HG02678 (cell line): ENCODE measurements around the gene AATF.
"Not testable (repeated sequence)": the region's sequence is repeated elsewhere in the genome, so short reads cannot be mapped to it uniquely, and the experiment has no call there.

ENCODE experiments used
- ATAC-seq: cut with Tn5 transposase; IDR thresholded peaks from one replicate; pipeline ENCODE4 v1.9.1; 2021; ENCODE audit warnings: mild to moderate bottlenecking, moderate library complexity; ENCODE audit not compliant: unreplicated experiment

AATF gene

DNA sequence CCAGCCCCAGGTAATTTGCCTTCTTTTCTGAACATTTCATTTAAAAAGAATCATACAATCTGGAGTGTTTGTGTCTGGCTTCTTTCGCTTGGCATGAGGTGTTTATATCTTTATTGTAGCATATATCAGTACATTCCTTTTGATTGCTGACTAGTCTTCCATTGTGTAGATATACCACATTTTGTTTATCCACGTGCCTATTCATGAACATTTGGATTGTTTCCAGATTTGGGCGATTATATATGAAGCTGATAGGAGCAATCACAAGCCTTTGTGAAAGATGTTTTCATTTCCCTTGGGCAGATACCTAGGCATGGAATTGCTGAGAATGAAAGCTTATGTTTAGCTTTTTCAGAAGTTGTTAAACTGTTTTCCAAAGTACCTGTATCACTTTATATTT is 120.3 kb downstream of the AATF start:
- no peak for ATAC-seq

DNA sequence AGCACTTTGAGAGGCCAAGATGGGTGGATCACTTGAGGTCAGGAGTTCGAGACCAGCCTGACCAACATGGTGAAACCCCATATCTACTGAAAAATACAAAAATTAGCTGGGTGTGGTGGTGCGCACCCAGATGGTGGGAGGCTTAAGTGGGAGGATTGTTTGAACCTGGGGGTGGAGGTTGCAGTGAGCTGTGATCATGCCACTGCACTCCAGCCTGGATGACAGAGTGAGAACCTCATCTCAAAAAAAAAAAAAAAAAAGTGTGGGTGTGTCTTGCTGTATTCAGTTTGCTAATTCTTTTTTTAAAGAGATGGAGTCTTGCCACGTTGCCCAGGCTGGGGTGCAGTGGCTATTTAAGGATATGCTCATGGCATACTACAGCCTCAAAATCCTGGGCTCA is 124.7 kb downstream of the AATF start:
- ATAC-seq: not testable (repeated sequence)

DNA sequence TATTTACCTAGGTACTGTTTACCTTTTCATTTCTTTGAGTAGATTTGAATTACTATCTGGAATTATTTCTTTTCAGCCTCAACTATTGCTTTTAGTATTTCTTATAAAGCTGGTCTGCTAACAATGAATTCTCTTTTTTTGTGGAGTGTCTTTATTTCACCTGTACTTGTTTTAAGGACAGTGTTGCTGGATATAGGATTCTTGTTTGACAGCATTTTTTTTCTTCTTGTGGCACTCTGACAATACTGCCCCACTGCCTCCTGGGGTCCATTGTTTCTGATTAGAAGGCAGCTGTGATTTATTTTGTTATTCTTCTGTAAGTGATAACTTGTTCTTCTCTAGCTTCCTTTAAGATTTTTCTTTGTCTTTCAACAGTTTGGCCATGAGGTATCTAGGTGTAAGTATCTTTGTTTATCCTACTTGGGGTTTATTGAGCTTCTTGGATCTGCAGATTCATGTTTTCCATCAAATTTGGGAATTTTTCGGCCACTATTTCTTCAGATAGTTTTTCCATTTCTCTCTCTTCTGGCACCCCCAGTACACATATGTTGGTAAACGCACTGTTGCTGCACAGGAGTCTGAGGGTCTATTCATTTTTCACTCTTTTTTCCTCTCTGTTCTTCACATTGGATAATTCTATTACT is 130.4 kb downstream of the AATF start:
- no peak for ATAC-seq

DNA sequence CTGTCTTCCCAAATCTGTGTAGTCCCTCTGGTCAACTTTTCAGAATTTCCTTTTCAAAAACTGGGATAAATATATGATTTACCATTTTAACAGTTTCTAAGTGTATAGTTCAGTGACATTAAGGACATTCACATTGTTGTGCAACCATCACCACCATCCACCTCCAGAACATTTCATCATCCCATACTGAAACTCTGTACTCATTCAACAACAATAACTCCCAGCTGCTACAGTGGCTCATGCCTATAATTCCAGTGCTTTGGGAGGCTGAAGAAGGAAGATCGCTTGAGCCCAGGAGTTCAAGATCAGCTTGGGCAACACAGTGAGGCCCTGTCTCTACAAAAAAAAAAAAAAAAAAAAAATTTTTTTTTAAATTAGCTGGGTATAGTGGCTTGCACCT is 131.0 kb downstream of the AATF start:
- ATAC-seq: no peak

DNA sequence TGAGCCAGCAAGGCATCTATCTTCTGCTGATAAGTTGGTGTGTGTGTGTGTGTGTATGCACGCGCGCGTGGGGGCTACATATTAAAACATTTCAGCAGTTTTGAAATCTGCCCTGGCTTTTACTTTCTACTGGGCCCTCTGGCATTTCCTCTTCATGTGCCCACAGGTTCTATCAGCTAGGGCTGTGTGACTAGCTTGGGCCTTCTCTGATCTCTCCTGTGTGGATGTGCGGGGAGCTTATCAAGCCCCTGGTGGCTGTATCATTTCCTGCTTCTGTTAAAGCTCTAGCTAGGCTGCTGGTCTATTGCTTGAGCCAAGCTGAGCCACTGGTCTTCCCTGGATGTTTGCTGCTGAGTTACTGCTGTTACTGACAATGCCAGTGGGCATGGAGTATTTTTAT is 132.5 kb downstream of the AATF start:
- ATAC-seq: no peak

DNA sequence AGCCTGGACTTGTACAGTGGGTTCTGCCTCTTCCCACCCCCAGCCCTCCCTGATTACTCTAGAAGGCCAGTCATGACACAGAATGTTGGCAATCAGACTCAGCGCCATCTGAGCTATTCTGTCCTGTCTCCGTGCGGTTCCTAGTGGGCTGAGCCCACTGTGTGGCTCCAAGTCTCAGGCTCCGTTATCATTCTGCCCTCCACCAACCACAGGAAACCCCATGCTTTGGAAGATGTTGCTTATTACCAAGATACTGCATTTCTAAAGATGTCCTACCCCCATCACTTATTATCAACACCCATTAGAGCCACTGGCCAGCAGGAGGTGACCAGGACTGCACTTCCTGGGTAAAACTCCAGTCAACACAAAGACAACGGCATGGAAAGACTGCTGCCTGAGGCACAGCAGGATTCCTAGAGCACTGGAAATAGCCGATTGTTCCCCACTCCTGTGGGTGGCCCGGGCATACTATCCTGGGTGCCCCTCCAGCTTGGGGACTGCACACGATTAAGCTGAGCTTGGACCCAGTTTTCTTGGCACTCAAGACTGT is 133.6 kb downstream of the AATF start:
- ATAC-seq: no peak

DNA sequence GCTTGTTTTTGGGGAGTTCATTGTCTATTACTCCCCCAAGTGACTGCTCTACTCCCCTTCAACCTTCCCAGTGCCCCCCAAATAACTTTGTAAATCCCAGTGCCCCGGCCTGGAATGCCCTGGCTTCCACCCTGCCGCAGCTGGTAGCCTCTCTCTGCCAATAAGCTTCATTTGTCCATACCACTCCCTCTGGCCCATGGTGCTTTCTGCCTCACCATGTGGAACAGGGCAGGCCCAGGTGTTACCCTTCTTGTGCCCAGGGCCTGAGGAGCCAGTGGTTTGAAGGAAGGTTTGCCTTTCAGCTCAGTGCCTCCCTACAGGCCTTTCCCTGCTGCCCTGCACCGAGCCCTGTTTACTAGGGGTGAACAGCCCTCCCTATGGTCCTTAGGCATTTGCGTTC is 134.2 kb downstream of the AATF start:
- ATAC-seq: no peak

DNA sequence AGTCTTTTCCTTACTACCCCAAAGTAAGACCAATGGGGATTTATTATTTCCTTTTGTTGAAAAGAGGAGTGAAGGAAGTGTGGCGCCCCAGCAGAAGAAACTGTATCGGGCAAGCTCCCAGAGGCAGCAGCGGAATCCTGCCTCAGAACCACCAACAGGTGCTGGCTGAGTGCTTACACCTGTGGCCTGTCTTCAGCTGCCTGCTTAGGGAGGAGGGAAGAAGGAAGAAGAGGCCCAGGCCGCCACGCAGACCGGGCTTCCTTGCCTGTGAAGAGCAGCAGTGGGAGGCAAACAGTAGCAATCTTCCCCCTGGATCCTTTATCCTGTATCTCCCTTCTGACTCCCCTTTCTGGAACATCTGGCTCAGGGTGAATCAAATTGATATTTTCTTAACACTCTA is 134.7 kb downstream of the AATF start:
- ATAC-seq: no peak

DNA sequence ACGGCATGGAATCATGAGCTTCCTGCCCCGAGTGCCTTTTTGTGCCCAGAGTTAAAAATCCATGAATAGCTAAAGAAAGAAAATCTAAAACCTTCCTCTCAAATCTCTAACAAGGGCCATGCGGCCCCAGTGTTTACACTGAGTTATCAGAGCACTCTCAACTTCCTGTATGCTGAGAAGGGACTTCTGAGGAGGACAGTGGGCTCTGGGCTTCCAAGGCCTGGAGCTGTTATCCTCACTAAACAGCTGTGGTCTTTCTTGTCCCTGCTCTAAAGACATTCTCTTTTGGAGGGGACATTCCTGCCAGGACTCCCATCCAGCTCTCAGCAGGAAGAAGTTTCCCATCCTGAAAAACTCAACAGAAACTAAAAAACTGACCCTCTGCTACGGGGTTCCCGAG is 135.6 kb downstream of the AATF start:
- no peak for ATAC-seq

DNA sequence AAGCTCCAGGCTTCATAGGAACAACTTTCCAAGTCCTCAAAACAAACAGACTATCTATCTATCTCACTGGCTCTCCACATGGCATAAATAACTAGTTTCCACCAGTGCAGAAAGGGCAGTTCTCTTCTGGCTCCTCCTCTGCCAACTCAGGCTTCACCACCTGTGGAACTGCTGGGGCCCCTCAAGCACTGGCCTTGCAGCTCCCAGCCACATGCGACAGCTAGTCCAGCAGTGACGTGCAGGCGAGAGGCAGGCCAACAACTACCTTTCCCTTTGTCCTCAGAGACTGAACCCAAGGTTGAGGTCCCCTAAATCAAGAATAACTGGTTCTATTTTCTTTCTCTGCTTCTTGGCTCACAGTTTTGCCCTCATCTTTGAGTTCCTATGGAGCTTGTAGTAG is 137.6 kb downstream of the AATF start:
- no peak for ATAC-seq

DNA sequence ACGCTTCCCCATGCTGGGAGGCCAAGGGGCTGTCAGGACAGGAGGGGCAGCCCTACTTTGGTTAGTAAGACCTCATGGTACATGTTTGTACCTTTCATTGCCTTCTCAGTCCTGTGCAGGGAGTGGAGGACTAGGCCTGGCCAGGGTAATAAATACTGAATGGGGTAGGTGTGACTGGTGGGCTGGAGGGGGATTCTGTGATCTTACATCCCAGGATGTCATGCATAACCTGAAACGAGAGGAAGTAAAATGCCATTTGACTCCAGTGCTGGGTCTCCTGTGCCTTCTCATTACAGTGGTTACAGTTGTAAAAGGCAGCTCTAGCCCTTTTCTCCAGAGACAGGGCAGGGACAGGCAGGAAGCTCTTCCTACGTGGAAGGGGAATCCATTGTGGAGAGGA is 138.2 kb downstream of the AATF start:
- no peak for ATAC-seq

DNA sequence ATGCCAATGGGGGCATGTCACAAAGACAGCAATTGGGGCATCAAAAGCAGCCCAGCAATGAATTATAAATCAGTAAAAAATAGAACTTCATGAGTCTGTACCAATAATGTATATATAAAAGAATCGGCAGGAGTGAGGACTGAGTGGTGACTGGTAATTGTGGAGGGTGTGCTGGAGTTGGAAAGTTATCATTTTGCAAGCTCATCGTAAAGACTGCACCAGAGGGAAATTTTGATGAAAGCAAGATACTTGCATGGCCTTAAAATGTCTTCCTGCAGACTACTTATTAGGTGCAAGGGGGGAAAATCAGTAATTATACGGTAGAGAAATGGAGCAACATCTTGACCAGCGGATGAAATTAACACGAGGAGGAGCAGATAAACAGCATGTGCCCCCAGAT is 138.9 kb downstream of the AATF start:
- no peak for ATAC-seq

DNA sequence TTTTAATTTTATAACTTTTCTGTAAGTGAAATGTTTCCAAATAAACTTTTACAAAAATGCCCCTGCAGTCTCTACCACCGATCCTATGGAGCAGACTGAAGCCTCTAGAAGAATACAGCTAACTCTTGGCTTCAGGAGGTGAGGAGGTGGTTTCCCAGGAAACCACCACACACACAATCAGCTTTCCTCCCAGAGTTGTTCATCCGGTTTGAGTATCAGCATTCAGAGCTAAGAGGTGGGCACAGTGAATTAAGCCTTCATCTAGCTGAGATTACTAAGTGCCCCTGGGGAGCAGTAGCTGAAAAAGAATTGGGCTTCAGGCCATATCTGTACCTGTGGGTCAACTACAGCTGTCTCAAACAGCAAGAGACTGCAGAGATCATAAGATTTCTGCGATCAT is 139.7 kb downstream of the AATF start:
- ATAC-seq: no peak

DNA sequence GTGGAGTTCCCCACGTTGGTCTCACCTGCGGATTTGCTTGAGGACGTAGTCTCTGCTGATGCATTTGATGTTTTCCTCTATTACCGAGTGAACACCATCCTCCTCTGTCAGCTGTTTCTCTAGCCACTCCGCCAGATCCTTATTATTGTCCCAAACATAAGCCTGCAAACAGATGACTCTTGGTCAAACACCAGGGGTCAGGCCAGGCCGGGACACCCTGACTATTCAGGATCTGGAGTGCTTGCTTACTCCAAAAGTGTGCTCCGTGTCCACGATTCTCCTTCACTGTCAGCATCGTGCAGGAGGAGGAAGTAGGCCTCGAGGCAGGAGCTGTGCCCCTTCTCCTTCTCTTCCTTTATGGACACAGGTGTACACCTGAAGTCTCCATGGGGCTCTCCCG is 140.2 kb downstream of the AATF start:
- ATAC-seq: no peak

DNA sequence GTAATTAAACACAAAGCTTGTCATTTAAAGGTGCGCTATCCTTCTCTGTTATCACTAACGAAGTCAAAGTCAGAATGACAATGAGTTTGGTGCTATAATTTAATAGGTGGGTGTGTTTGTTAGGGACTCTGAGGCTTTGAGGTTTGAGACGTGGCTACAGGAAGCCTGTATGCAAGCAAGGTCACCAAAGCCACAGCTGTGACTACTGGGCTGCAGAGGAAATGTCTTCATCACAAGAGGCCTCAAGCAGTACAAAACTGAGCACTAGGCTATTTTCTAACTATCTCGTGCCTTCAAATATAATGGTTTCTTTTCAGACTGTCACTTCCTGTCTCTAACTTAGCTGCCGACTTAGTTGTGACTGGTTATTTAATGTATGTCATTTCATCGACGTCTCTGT is 141.2 kb downstream of the AATF start:
- peak; percentile 81 for ATAC-seq

DNA sequence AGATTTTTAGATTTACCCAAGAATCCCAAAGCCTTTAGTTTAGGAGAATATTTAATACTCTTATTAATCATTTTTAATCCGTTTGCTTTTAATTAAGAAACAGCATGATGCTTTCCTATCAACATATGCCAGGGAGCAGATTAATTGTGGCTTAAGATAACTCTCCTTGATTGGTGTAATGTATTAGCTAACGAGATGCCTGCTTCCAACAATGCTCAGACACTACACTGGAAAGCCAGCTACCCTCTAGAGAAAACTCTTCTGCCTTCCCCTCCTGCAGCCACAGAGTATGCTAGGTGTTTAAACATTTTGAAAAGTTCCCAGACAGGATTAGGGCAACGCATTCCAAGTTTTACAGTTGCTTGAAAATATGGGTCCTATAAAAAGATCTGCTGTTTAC is 142.2 kb downstream of the AATF start:
- ATAC-seq: no peak

DNA sequence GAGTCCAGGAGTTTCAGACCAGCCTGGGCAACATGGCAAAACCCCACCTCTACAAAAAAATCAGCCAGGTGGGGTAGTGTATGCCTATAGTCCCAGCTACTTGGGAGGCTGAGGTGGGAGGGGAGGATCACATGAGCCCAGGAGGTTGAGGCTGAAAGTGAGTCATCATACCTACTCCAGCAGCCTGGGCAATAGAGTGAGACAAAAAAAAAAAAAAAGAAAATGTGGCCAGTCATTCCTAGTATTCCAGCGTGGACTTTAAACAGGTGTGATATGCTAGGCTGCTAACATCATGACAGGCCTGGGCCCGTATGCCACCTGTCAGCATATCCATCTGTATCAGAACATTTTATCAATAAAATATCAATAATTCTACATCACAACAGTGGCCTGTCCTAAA is 143.3 kb downstream of the AATF start:
- ATAC-seq: no peak

DNA sequence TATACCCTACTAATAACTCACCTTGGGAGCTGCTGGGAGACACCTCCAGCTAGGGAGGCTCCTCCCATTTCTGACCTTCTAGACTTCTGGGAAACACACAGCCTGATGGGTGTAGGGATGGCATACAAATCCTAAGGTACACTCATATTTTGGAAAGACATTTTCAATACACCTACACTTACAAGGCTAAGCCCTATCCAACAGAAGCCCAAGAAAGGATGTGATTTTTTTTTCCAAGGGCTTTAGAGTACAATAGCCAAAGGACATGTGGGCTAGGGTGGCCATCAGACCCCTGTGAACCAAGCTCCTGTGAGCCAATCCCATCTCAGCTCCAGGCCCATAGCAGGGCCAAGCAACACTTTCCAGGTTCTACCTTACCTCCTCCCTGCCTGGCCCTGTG is 143.9 kb downstream of the AATF start:
- ATAC-seq: no peak

DNA sequence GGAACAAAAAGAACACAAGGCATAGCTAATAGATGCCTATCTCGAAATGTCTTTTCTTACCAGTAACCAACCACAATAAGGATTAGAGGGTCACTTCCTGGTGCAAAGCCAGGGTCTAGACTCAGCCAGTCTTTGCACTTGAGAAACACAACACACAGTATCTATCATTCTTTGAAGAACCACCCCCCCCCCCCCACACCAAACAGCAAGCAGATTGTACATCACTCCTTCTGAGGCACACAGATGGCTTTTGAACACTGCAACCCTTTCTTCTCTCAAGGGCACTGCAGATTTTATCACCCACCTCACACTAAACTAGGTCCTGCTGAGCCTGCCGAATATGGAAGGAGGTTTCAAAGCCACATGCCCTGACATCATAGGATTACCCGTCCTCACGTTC is 145.6 kb downstream of the AATF start:
- no peak for ATAC-seq

DNA sequence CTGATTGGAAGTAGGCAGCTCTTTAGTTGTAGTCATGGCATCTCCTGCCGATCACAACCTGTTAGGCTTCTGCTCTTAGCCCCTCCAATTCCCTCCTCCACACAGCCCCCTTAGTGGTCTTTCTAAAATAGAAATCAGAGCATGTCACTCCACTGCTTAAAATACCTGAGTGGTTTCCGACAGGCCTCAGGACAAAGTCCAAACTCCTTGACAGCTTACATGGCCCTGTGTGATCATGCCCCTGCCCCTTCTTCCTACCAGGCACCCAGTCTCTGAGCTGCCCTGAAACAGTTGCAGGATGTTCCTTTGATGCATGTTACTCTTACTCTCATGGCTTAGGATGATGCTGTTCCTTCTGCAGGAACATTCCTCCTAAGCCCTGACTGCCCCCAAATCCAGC is 147.3 kb downstream of the AATF start:
- ATAC-seq: no peak

DNA sequence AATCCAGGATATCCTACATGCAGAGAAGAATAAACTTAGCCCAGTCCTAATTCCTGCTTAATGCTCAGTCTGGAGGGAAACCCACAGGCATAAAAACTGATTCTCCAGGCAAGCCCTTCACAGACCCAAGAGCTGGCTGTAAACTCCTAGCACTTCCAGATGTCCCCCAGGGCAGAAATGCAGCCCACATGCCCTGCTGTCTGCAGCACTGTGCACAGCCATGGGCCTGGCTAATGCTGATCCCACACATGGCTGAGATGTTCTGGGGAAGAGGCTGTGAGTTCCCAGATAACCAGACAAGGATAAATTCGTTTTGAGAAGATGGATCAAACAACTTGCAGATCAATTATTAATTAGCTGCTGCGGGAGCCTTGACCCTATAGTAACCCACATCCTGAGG is 148.4 kb downstream of the AATF start:
- no peak for ATAC-seq

DNA sequence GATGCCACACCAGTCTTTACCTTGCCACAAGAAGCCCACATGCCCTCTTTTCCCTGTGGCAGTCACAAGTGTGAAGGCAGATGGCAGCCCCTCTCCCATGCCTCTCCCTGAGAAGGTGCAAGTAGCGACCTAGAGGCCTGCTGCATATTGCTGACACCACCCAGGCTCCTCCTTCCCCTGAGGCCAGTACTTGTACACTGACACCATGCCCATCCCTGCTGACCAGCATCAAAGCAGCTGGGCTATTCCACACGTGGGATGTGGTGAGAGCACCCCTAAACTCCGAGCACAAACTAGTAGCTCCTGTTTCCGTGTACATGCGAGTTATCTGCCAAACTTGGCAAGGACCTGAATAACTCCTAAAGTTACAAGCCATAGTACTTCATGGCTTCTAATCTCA is 149.4 kb downstream of the AATF start:
- no peak for ATAC-seq

DNA sequence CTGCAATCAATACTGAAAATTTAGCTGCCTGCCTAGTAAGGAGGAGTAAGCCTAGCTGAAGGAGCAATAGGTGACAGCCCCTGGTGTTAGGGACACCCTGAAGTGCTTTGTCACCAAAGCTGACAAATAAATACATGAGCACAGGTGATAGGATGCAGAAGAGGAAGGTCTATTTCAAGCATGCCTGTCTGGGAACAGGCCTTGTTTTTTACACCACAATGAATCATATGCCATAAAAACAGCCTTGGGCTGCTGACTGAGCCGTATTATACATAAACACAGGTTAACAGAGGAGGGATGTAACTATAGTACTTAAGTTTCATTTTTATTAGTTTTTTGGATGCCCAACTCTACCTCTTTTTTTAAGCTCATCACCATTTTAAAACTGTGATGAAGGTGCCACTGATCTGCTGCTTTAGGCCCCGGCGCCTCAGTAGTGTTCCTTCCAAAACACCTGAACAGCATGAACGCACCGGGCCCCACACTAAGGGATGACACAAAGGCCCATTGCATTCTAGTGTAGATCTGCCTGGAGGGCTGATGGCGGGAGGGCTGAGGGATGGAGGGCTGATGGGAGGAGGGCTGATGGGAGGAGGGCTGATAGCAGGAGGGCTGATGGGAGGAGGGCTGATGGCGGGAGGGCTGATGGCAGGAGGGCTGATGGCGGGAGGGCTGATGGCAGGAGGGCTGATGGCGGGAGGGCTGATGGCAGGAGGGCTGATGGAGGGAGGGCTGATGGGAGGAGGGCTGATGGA is 150.3 kb downstream of the AATF start:
- ATAC-seq: no peak
